GM12878 (cell line): ENCODE results near the gene RANBP3. TPM values are rescaled to one million over a fixed set of nuclear protein-coding genes. Genes with fewer than 3 reads are reported as not detected.

Source experiments
- ATAC-seq: fragments of 200-7000 bp; cut with Tn5 transposase; 3 replicates; pipeline ENCODE4 v1.9.1; 2020; ENCODE audit warnings: mild to moderate bottlenecking, moderate library complexity
- BruUV-seq: library from RNA; stranded (reverse); fragments of 400-500 nt; replicated peaks from 2 replicates; lab custom pipeline; 2021; lab: Mats Ljungman, UMichigan
- CTCF ChIA-PET: fragments of 300-600 bp; sonication (Branson Sonifier 250); formaldehyde crosslinking; extraction: SDS; loops from one replicate; lab custom pipeline; 2021; ENCODE audit warnings: inconsistent platforms; lab: Yijun Ruan, JAX
- POLR2A ChIA-PET: fragments of 350-600 bp; formaldehyde crosslinking; extraction: SDS; loops from one replicate; lab custom pipeline; 2021; ENCODE audit warnings: inconsistent platforms; lab: Charles Lee
- RAD21 ChIA-PET: fragments of 300-600 bp; sonication (Branson Sonifier 250); formaldehyde crosslinking; loops from one replicate; lab custom pipeline; 2023; ENCODE audit warnings: antibody characterized with exemption; ENCODE audit not compliant: unreplicated experiment; lab: Charles Lee
- SMC1A ChIA-PET: fragments of 300-600 bp; sonication (Branson Sonifier 250); formaldehyde crosslinking; loops from one replicate; lab custom pipeline; 2023; ENCODE audit not compliant: unreplicated experiment, uncharacterized antibody; lab: Charles Lee
- DNase-seq: peaks from one replicate; pipeline ENCODE4 v3.0.0-alpha.2; 2011; ENCODE audit warnings: low read depth, low spot score
- FAIRE-seq: peaks from 3 replicates; lab custom pipeline; 2011; peaks lifted over from hg19 to GRCh38; lab: Jason Lieb, UNC
- H2AFZ ChIP-seq: 2 replicates; pipeline ENCODE4 v1.6.0; 2011; ENCODE audit warnings: low read depth, low read length, control low read depth; ENCODE audit not compliant: control insufficient read depth
- H3K27ac ChIP-seq: 2 replicates; pipeline ENCODE4 v1.5.1; 2011; ENCODE audit warnings: control low read depth; ENCODE audit not compliant: control insufficient read depth, insufficient read depth
- H3K27me3 ChIP-seq, 2 experiments: replicated peaks in 1 of 2; 2 replicates each; pipeline versions ENCODE4 v1.6.0 to v1.6.1; 2011; ENCODE audit warnings: low read length in 1 of 2; ENCODE audit not compliant: control insufficient read depth in 2 of 2, insufficient read depth in 2 of 2
- H3K36me3 ChIP-seq, 2 experiments: 2 replicates each; pipeline ENCODE4 v1.5.1; 2011; ENCODE audit warnings: low read length in 1 of 2; ENCODE audit not compliant: control insufficient read depth in 2 of 2, insufficient read depth in 2 of 2
- H3K4me1 ChIP-seq: 2 replicates; pipeline ENCODE4 v1.6.1; 2011; ENCODE audit warnings: mild to moderate bottlenecking, low read length, moderate library complexity, mixed read lengths; ENCODE audit not compliant: control insufficient read depth, insufficient read depth
- H3K4me2 ChIP-seq: 2 replicates; pipeline ENCODE4 v1.6.0; 2011; ENCODE audit warnings: control low read depth; ENCODE audit not compliant: control insufficient read depth, insufficient read depth
- H3K4me3 ChIP-seq: fragments of 200-600 bp; sonication (generic); 2 replicates; pipeline ENCODE4 v1.5.1; 2016
- H3K79me2 ChIP-seq: 2 replicates; pipeline ENCODE4 v1.6.0; 2011; ENCODE audit warnings: low read length; ENCODE audit not compliant: control insufficient read depth, insufficient read depth
- H3K9ac ChIP-seq: 2 replicates; pipeline ENCODE4 v1.8.0; 2011; ENCODE audit warnings: low read length, control low read depth, mixed read lengths; ENCODE audit not compliant: control insufficient read depth, insufficient read depth
- H3K9me3 ChIP-seq: replicated peaks from 3 replicates; pipeline ENCODE4 v1.5.1; 2011; ENCODE audit warnings: mild to moderate bottlenecking, low read length; ENCODE audit not compliant: control insufficient read depth, insufficient read depth
- H4K20me1 ChIP-seq: 2 replicates; pipeline ENCODE4 v1.6.0; 2011; ENCODE audit not compliant: control insufficient read depth, insufficient read depth
- IRF4 ChIP-seq: IDR thresholded peaks from 2 replicates; pipeline ENCODE4 v1.6.1; 2011; ENCODE audit warnings: low read depth, low read length
- TAF1 ChIP-seq: IDR thresholded peaks from 2 replicates; pipeline ENCODE4 v1.6.1; 2011; ENCODE audit warnings: mild to moderate bottlenecking, low read depth, low read length, borderline replicate concordance
- YBX1 ChIP-seq: fragments of 450-650 bp; IDR thresholded peaks from 2 replicates; pipeline ENCODE4 v1.6.1; 2016; ENCODE audit warnings: antibody characterized with exemption
- WGBS: methylation state at CpG from one replicate; pipeline ENCODE4 v1.1.6; 2016; ENCODE audit warnings: low lambda C conversion rate; ENCODE audit not compliant: insufficient replicate concordance, insufficient coverage; ENCODE audit errors: missing lambda C conversion rate; 5-methylcytosine and 5-hydroxymethylcytosine counted together
- in situ Hi-C: fragments of 300-500 bp; cut with MboI; formaldehyde crosslinking; loops from 9 replicates; pipeline ENCODE4 v1.14.3; 2018; ENCODE audit warnings: mixed read lengths
- intact Hi-C: fragments of 100-400 bp; cut with micrococcal nuclease; formaldehyde crosslinking; loops from one replicate; pipeline ENCODE4 v1.14.2; 2022; ENCODE audit not compliant: unreplicated experiment
- polyA plus RNA-seq, 11 experiments: library from polyadenylated mRNA; depleted of rRNA in 4 of 11; unstranded in 6 of 11; stranded (reverse) in 5 of 11; fragments of >200 nt; fragmentation: Nextera tagmentation in 4 of 11; fragmentation: Illumina TruSeq in 1 of 11; extraction: Ambion mirVana in 4 of 11; extraction: Trizol in 1 of 11; gene quantifications; 1 replicate in 1 of 11; 2 replicates in 10 of 11; pipeline versions ENCODE4 v1.2.1 to v1.2.3, GENCODE V29; 2011 to 2016; ENCODE audit warnings: inconsistent platforms in 2 of 11, missing spikeins in 2 of 11, low read depth in 1 of 11
- total RNA-seq, 4 experiments: library from RNA; depleted of rRNA in 3 of 4; stranded (reverse); fragments of >200 nt in 3 of 4; fragmentation: Illumina TruSeq in 1 of 4; extraction: Trizol in 1 of 4; gene quantifications; 2 replicates each; pipeline versions ENCODE4 v1.2.1 to v1.2.3, GENCODE V29; 2013 to 2021
- TF ChIP-seq, protein P1 (sequence below): fragments of 150-350 bp; IDR thresholded peaks from 2 replicates; pipeline ENCODE4 v1.6.1; 2014; ENCODE audit warnings: mild to moderate bottlenecking, low read depth, low read length
- TF ChIP-seq, protein P2 (sequence below): IDR thresholded peaks from 2 replicates; pipeline ENCODE4 v1.6.1; 2012; ENCODE audit warnings: low read depth, low read length, improper control_type of control experiment

The RANBP3 gene
- total and polyA plus RNA-seq, 10 of the 15 experiments (the other 5 are each of a cell fraction or from before 2014, with no cell fraction given) = 1.1 to 81.6 (median 60.0) TPM

DNA sequence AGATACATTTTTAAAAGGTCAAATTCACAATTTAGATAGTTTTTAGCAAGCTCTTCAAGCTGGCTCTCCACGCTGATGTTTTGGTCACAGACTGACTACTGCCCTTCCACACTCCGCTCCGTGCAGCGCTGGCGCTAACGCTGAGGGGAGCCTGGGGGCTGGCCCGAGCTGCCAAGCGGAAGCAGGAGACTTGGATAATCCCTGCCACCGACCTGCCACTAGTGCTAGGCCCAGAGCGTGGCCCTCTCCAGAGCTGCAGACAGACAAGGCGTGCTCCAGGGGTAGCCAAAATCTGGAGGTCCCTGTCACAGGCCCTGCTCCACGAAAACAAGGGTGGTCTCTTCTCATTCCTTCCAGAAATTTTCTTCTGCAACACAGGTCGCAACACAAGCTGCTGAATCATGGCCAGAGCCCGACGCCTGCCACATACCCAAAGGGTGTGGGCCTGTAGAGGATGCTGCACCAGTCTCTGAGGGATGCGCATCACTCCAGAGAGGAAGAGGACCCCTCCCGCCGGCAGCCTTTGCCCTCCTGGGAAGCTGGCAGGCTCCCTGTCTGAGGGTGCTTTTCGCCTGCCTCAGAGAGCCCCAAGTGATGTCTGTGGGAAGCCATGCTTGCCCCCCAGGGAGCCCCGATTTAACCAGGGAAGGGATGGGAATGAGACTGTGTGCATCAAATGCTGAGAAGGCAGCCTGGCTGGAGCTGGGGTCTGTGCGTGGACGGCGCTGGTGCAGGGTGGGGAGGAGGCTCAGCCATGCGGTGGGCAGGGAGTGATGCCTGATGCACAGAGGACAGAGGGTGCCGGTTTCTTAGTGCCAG, 42.3 kb downstream of the RANBP3 start (continued):
- TF ChIP-seq, protein P1, sequence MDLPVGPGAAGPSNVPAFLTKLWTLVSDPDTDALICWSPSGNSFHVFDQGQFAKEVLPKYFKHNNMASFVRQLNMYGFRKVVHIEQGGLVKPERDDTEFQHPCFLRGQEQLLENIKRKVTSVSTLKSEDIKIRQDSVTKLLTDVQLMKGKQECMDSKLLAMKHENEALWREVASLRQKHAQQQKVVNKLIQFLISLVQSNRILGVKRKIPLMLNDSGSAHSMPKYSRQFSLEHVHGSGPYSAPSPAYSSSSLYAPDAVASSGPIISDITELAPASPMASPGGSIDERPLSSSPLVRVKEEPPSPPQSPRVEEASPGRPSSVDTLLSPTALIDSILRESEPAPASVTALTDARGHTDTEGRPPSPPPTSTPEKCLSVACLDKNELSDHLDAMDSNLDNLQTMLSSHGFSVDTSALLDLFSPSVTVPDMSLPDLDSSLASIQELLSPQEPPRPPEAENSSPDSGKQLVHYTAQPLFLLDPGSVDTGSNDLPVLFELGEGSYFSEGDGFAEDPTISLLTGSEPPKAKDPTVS = no peak
- TF ChIP-seq, all 136 proteins: peak for 0

DNA sequence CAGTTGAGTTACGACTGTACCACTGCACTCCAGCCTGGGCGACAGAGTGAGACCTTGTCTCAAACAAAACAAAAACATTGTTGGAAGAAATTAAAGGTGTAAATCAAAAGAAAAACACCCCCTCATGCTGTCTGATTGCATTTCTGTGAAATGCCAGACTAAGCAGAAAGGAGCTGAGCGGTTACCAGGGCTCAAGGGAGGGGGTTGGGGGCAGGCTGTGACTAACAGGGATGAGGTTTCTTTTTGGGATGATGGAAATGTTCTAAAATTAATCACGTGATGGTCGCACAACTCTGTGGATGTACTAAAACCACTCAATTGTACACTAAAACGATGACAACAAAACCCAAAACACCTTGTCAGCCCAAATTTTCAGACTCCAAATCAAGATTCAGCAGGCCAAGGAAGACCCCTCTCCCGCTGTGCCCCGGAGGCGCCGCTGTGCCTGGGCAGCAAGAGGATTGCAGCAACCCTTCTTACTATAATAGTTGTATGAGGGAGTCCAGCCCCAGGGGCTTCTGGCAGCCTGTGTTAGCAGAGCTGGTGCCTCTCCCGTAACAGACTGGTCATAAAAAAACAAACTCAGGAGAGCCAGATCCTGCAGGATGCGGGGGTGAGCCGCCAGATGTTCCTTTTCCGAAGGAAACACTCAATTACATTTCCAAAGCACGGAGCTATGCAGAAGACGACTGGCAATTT, 43.0 kb downstream of the RANBP3 start:
- TF ChIP-seq, protein P2, sequence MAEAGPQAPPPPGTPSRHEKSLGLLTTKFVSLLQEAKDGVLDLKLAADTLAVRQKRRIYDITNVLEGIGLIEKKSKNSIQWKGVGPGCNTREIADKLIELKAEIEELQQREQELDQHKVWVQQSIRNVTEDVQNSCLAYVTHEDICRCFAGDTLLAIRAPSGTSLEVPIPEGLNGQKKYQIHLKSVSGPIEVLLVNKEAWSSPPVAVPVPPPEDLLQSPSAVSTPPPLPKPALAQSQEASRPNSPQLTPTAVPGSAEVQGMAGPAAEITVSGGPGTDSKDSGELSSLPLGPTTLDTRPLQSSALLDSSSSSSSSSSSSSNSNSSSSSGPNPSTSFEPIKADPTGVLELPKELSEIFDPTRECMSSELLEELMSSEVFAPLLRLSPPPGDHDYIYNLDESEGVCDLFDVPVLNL = no peak
- TF ChIP-seq TAF1 (no peak), IRF4 (no peak), YBX1 (no peak)
- Histone ChIP-seq H3K27me3 (no peaks in the 10 kb centered on the region), H3K4me1 (no peaks in the 10 kb centered on the region), H2AFZ (no peak overlapping the region), H4K20me1 (no peaks in the 10 kb centered on the region), H3K4me2 (no peak overlapping the region), H3K79me2 (no peaks in the 10 kb centered on the region), H3K4me3 (no peak overlapping the region), H3K27ac (no peak overlapping the region), H3K9me3 (no peaks in the 10 kb centered on the region), H3K36me3 (peaks cover 14 to 37% of the 10 kb centered on the region in 2 experiments; a peak in 3 of 4 replicates), H3K9ac (no peak overlapping the region)
- ATAC-seq (no peak), DNase-seq (no peak), FAIRE-seq (no peak)
- ChIA-PET CTCF (no interaction called here), POLR2A (no interaction called here), SMC1A (no interaction called here), RAD21 (interaction anchor here (0.6 kb wide), 1 partner anchor 33 kb away, joined by 3 read pairs; no protein-coding TSS in a partner anchor)
- in situ Hi-C loops (no loop called here), intact Hi-C loops (no loop called here)
- WGBS = 96% methylated on average over 16 of the region's 16 CpGs
- BruUV-seq = no TSS peak
